GM18508 (cell line): ENCODE results near the gene TMPRSS5.
"Not testable (repeated sequence)": the region's sequence is repeated elsewhere in the genome, so short reads cannot be mapped to it uniquely, and the experiment has no call there.

Source experiments
- ATAC-seq: cut with Tn5 transposase; IDR thresholded peaks from one replicate; pipeline ENCODE4 v1.9.1; 2021; ENCODE audit warnings: moderate number of reproducible peaks; ENCODE audit not compliant: insufficient read depth, unreplicated experiment

Gene TMPRSS5

DNA sequence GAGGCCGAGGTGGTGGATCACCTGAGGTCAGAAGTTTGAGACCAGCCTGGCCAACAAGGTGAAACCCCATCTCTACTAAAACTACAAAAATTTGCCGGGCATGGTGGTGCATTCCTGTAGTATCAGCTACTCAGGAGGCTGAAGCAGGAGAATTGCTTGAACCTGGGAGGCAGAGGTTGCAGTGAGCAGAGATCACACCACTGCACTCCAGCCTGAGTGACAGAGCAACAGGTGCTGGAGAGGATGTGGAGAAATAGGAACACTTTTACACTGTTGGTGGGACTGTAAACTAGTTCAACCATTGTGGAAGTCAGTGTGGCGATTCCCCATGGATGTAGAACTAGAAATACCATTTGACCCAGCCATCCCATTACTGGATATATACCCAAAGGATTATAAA, 34.2 kb downstream of the TMPRSS5 start:
- not testable (repeated sequence) for ATAC-seq

DNA sequence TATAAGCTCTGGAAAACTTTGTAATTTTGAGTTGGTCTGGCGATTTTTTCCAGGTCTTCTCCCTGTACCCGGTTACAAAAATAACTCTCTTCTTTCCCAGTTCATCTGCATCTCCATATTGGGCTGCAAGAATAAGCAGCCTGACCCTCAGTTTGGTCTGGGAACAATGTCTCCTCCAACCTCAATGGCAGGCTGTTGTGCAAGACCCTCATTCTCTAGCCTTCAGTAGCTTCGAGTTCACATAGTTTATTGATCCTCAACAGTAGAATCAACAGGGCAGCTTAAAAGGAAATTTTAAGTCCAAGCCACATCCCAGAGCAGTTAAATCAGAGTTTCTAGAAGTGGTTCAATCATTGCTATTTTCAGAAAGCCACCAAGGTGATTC, 35.3 kb downstream of the TMPRSS5 start:
- ATAC-seq: no peak

DNA sequence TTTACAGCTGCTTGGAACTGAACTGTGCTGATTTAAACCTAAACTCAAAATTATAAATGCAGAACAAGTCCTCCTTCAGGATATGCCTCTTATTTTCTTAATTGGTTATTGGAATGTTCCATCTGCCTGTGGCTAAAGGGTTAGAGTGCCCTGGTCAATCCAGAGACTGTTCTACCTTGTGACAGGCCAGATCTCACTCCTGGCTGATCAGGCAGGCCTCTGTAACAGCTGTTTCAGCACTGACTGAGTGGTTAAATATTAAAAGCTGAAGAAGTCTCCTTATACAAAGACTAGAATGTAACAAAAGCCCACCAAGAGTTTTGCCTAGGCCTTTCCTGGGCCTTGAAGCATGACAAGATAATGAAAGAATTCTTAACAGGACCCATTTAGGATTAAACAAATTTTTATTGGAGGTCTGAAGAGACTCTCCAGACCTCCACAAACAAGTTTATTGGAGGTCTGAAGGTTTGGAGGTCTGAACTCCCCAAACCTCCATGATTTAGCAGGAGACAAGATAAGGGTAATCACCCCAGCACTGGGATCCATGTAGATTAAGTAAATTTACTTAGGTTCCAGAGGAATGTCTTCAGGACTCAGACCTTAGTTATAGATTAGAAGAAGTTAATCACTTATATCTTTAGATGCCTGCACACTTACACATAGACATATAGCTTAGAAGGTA, 35.8 kb downstream of the TMPRSS5 start:
- ATAC-seq: no peak

DNA sequence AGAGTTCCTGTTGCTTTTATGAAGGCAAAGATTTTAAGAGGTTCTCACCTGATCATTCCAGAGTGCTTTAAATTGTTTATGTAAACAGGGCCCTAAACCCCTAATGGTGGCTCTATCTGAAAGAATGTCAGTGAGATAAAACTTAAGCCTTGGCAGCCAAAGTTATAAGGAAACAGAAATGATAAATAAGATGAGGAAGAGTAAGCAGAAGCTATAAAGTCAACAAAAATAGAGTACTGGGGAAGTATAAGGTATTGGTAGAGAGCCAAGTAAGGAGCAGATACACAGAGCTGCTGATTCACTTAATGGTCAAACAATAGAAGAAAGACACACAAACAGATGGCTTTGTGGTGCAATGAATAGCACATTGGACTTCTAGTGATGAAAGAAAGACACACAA, 37.9 kb downstream of the TMPRSS5 start:
- ATAC-seq: no peak

GRCh38 chr11:113667801-113668200, 38.3 kb downstream of the TMPRSS5 start:
- ATAC-seq: no peak

GRCh38 chr11:113666584-113666983, 39.5 kb downstream of the TMPRSS5 start:
- ATAC-seq: no peak

DNA sequence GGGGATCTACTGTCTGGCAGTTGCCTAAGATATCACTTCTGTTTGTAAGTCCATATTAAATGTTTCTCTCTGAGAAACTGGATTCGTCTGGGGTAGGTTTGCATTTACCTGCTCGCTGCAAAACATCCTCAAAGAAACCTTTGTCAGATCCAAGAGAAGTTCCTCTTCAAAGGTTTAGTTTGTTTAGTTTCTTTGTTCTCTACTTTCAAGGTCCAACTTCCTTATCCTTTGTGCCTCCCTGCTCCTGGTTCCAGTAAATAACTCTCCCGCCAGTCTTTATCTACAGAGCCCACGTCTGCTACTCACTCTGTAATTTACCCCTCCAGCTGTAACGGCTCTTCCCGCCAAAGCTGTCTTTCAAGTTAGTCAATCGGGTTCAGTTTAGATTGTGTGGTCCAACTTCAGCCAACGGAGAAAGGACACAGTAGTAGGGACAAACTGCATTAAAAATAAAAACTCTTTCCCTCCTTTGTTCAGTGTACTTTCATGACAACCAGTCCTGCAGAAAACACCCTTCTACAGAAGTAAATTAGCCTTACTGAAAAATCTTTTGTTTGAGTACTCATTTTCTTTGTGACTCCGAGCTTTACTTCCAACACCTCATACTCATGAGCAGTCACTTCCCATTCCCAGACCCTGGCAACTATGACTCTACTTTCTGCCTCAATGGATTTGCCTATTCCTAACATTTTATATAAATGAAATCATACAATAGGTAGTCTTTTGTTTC, 41.0 kb downstream of the TMPRSS5 start:
- ATAC-seq: no peak

GRCh38 chr11:113664069-113664980, 41.8 kb downstream of the TMPRSS5 start:
- no peak for ATAC-seq

DNA sequence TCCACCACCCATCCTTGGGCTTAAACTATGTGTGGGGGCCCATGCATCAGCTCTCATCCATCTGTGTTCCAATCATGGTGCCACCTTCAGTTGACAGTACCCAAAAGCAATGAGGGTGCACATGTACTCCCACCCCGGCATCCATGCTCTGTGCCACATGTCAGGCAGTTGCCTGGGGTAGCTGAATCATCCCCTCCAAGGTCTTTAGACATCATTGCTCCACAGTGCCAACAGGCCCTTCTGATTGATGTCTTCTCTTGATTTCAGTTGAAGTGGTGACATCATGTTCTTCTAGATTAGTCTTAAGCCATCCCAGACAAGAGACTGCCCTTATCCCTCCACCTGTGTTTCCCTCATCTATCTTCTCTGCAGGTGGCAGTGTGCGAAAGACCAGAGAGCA, 42.5 kb downstream of the TMPRSS5 start:
- ATAC-seq: no peak

- no peak for ATAC-seq
Observed at GRCh38 chr11:113655771-113656170, 50.3 kb downstream of the TMPRSS5 start.

GRCh38 chr11:113651023-113651422, 55.1 kb downstream of the TMPRSS5 start:
- ATAC-seq: no peak

DNA sequence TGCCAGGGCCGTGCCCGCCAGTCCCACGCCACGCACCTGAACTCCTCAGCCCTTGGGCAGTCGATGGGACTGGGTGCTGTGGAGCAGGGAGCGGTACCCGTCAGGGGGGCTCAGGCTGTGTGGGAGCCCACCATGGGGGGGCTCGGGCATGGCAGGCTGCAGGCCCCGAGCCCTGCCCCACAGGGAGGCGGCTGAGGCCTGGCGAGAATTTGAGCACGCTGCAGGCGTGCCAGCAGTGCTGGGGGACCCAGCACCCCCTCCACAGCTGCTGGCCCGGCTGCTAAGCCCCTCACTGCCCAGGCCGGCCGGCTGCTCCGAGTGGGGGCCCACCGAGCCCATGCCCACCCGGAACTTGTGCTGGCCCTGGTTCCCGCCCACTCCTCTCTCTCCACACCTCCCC, 56.8 kb downstream of the TMPRSS5 start:
- ATAC-seq: no peak

DNA sequence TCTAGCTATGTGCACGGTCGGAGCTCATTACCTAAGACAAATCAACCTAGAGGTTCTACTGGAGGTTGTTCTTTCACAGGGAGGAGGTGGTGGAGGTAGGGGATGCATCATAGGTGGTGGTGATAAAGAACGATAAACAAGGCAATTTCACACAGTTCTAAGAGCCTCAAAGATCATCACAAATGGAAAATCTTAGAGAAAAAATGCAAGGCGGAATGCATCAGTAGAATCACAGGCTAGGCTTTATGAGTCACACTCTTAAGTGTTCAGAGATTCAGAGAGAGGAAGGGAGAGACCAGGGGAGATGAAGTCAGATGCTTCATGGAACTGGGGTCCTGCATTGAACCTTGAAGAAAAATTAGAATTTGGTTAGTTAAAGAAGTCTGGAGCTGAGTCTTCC, 58.3 kb downstream of the TMPRSS5 start:
- no peak for ATAC-seq

- ATAC-seq: no peak
Observed at GRCh38 chr11:113647108-113647507, 59.0 kb downstream of the TMPRSS5 start.

GRCh38 chr11:113645593-113646349, 60.3 kb downstream of the TMPRSS5 start:
- no peak for ATAC-seq

DNA sequence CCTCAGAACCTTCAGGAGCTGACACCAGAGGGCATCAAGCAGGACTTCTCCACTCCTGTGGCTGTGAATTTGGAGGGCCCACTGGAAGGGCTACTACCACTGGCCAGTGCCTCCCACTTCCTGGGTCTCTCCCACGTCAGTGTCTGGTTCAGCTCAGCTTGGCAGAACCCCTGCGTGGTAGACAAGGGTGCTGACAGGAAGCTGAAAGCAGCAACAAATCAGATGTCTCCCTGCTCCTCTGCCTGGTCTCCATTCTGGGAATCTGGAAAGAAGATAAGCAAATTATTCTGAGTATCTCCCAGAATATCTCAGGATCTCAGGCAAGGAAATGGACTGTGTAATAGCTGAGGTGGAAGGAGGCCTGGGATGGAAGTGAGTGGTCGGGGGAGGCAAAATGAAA, 61.5 kb downstream of the TMPRSS5 start:
- no peak for ATAC-seq

DNA sequence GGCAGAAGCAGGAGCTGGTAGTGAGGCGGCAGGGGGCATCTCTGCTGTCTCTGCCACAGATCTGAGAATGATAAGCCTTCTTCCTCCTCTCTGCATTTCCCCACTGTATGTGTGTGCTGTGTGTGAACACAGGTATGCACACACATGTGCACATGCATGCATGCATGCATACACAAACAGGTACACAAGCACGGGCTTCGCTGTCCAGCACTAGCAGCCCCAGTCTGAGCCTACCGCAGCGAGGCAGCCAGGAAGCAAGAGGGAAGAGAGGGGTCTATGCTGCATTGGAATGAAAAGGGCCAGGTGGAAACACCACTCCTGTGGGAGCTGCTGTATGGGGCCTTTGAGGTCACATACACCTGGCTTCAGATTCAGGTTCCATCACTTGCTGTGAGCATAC, 62.4 kb downstream of the TMPRSS5 start:
- no peak for ATAC-seq

- ATAC-seq: no peak
Observed at GRCh38 chr11:113643006-113643585, 63.0 kb downstream of the TMPRSS5 start.

DNA sequence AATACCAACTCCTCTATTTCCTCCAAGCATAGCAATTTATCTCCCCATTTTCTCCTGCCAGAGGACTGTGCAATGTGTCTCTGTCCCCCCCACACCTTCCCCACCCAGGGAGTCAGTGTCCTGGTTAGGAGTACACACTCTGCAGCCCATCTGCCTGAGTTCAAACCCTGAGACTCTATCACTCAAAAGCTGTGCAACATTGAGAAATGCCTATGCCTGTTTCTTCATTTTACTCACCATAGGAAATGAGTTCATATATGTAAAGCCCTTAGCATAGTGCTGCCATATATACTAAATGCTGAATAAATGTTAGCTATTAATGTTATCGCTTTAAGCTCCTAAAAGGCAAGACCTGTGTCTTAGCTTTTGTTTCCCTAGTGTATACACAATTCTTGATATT, 64.0 kb downstream of the TMPRSS5 start:
- no peak for ATAC-seq

DNA sequence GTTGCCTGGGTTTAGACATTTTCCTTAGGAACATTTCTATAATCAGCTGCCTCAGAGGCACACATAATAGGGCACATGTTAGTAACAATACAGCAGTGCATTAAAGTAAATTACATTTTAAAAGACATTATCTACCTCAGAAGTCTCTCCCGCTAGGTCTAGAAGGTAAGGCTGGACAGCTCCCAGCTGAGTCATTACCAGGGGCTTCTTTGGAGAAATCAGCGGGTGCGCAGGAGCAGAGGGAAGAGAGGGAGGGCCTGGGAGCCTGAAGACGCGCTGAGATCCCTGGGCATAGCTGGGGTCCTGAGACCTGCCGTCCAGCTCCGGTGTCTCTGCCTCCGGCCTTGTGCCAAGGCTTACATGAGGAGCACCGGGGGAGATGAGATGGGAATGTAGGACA, 67.7 kb downstream of the TMPRSS5 start:
- ATAC-seq: no peak
